Measurements from ENCODE around the gene PLPP2.

PLPP2 gene

GRCh38 chr19:335072-335471 lies 43.9 kb upstream of the PLPP2 start:
- TF ChIP-seq CTCF (IDR thresholded peaks at IDR 0.05): no peak

GRCh38 chr19:334296-335071 lies 43.3 kb upstream of the PLPP2 start:
- TF ChIP-seq CTCF (IDR thresholded peaks at IDR 0.05): no peak
- no peak for DNase-seq (ENCODE audit: low spot score)
- Histone ChIP-seq H3K27ac (no peak overlapping the region), H3K4me3 (no peak overlapping the region)

More at GRCh38 chr19:335072-335471, 43.9 kb upstream of the PLPP2 start:
- no peak for DNase-seq (ENCODE audit: low spot score)
- Histone ChIP-seq H3K27ac (no peak overlapping the region), H3K4me3 (no peak overlapping the region)

GRCh38 chr19:330503-330902 lies 39.3 kb upstream of the PLPP2 start:
- Histone ChIP-seq H3K4me3 (no peak overlapping the region), H3K27ac (no peak overlapping the region)
- no peak for TF ChIP-seq CTCF (IDR thresholded peaks at IDR 0.05)
- no peak for DNase-seq (ENCODE audit: low spot score)

- TF ChIP-seq CTCF (IDR thresholded peaks at IDR 0.05): no peak
- Histone ChIP-seq H3K27ac (no peak overlapping the region), H3K4me3 (no peak overlapping the region)
- DNase-seq (ENCODE audit: low spot score): no peak
These were observed 38.7 kb upstream of the PLPP2 start for GRCh38 chr19:329876-330275.

- Histone ChIP-seq H3K27ac (no peak overlapping the region), H3K4me3 (no peak overlapping the region)
- no peak for TF ChIP-seq CTCF (IDR thresholded peaks at IDR 0.05)
- no peak for DNase-seq (ENCODE audit: low spot score)
These were observed 36.9 kb upstream of the PLPP2 start for GRCh38 chr19:328025-328505.

GRCh38 chr19:327291-328024 lies 36.3 kb upstream of the PLPP2 start:
- Histone ChIP-seq H3K27ac (no peak overlapping the region), H3K4me3 (no peak overlapping the region)
- DNase-seq (ENCODE audit: low spot score): no peak
- no peak for TF ChIP-seq CTCF (IDR thresholded peaks at IDR 0.05)
